Esophagus squamous epithelium (tissue), 4 donors: Measurements from ENCODE around the gene MAP4K1.

Experiments used
- CTCF ChIP-seq, 6 experiments: fragments of 450-650 bp in 4 of 6; fragments of 200-600 bp in 2 of 6; sonication (generic) in 2 of 6; IDR thresholded peaks; one replicate each; pipeline ENCODE4 v1.5.1; 2016 to 2019; ENCODE audit warnings: antibody characterized with exemption in 6 of 6, mild to moderate bottlenecking in 4 of 6, moderate library complexity in 4 of 6
- POLR2A ChIP-seq, 4 donors: fragments of 450-650 bp; IDR thresholded peaks; one replicate each; pipeline ENCODE4 v1.6.1; 2017; ENCODE audit warnings: antibody characterized with exemption in 4 of 4, mild to moderate bottlenecking in 4 of 4, moderate library complexity in 3 of 4

- TF ChIP-seq CTCF (IDR thresholded peaks at IDR 0.05) (no peak), POLR2A (IDR thresholded peaks at IDR 0.05) (no peak)
Measured at GRCh38 chr19:38639679-38640078, 21.9 kb upstream of the MAP4K1 start.
